ENCODE results near the gene KSR2. TPM values are rescaled to one million over a fixed set of nuclear protein-coding genes. Genes with fewer than 3 reads are reported as not detected.

The KSR2 gene
- total and polyA plus RNA-seq, 10 of the 15 experiments (the other 5 are each of a cell fraction or from before 2014, with no cell fraction given) = under 0.01 to 1.5 (median 0.01) TPM; not detected in 3

DNA sequence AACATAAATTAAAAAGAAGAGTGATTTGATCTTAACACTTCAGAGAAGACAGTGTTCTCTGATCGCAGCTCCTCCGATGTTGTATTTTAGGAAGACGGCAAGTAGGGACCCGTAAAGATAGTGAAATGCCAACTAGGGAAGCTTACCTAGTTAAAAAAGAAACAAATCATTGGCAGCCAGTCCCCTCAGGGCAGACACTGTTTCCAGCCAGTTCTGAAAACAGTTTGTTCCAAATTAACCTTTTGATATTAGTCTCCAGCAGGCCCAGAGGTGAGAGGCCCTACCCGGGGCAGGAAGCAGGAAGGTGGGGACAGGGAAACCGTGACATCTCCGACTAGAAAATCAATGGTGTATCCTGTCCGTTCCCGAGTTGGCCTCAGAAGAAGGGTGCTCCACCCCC lies 56.0 kb downstream of the KSR2 start:
- WGBS (ENCODE audit: insufficient coverage, insufficient replicate concordance, low lambda C conversion rate, missing lambda C conversion rate) = 41% methylated on average over 9 of the region's 9 CpGs

DNA sequence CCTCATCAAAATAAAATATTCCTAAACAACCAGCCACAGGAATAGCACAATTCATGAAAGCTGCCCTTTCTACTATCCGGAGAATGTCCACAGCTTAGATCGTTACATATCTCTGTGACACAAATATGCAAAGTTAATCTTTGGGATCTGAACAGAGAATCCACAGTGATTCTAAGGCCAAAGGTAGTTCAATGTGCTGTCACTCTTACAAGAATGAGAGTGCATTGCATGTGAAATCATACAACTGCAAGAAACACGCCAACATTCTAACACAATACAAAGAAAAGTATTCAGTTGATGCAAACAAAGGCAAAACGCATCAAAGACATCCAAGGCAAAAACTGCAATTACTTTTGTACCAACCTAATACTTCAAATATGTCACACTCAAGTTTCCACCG lies 60.4 kb downstream of the KSR2 start:
- ATAC-seq (no peak), FAIRE-seq (no peak), DNase-seq (ENCODE audit: low read depth, low spot score) (no peak)
- H3K4me2 ChIP-seq (ENCODE audit: control insufficient read depth, insufficient read depth) = no peak overlapping the region
- intact Hi-C loops (cut with micrococcal nuclease; ENCODE audit: unreplicated experiment) (no loop called here), in situ Hi-C loops (cut with MboI) (no loop called here)
- ChIA-PET SMC1A (ENCODE audit: uncharacterized antibody, unreplicated experiment) (interaction anchor here (0.8 kb wide), 1 partner anchor 11 kb away, joined by 3 read pairs; no protein-coding TSS in a partner anchor), RAD21 (ENCODE audit: unreplicated experiment) (no interaction called here), CTCF (no interaction called here), POLR2A (no interaction called here)
- TF ChIP-seq CHD4 (IDR thresholded peaks at IDR 0.05) (no peak), EZH2 (IDR thresholded peaks at IDR 0.05; ENCODE audit: borderline replicate concordance, control insufficient read depth, low read depth, low read length) (no peak), BCL11A (IDR thresholded peaks at IDR 0.05; ENCODE audit: low read depth, low read length) (no peak), CHD1 (IDR thresholded peaks at IDR 0.05; ENCODE audit: low read depth, low read length) (no peak)
- 40% methylated on average over 5 of the region's 5 CpGs for WGBS (ENCODE audit: insufficient coverage, insufficient replicate concordance, low lambda C conversion rate, missing lambda C conversion rate)
- H3K4me1 ChIP-seq (ENCODE audit: control insufficient read depth, insufficient read depth, low read length) = no peaks in the 10 kb centered on the region
- no peaks in the 10 kb centered on the region for H3K27me3 ChIP-seq (replicated peaks in 1 of 2; ENCODE audit: control insufficient read depth in 2 of 2, insufficient read depth in 2 of 2, low read length in 1 of 2)
- no peak overlapping the region for H3K9ac ChIP-seq (ENCODE audit: control insufficient read depth, insufficient read depth, low read length)
- peaks cover 3% of the 10 kb centered on the region; the same call in 2 of the 3 replicates for H3K9me3 ChIP-seq (replicated peaks; ENCODE audit: control insufficient read depth, insufficient read depth, low read length)
- no peaks in the 10 kb centered on the region for H4K20me1 ChIP-seq (ENCODE audit: control insufficient read depth, insufficient read depth)
- no peaks in the 10 kb centered on the region for H3K79me2 ChIP-seq (ENCODE audit: control insufficient read depth, insufficient read depth, low read length)
- no peak overlapping the region for H3K27ac ChIP-seq (ENCODE audit: control insufficient read depth, insufficient read depth)
- no peaks in the 10 kb centered on the region for H3K36me3 ChIP-seq (ENCODE audit: control insufficient read depth in 2 of 2, insufficient read depth in 2 of 2, low read length in 1 of 2)
- BruUV-seq (replicated peaks) = no TSS peak
- H2AFZ ChIP-seq (ENCODE audit: control insufficient read depth, low read depth, low read length) = no peak overlapping the region
- no peak overlapping the region for H3K4me3 ChIP-seq

More for the DNA sequence above, 56.0 kb downstream of the KSR2 start:
- no peak overlapping the region for H3K9ac ChIP-seq (ENCODE audit: control insufficient read depth, insufficient read depth, low read length)
- no peak overlapping the region for H3K4me3 ChIP-seq
- no peaks in the 10 kb centered on the region for H3K36me3 ChIP-seq (ENCODE audit: control insufficient read depth in 2 of 2, insufficient read depth in 2 of 2, low read length in 1 of 2)
- ATAC-seq (no peak), FAIRE-seq (no peak), DNase-seq (ENCODE audit: low read depth, low spot score) (no peak)
- H3K4me1 ChIP-seq (ENCODE audit: control insufficient read depth, insufficient read depth, low read length) = no peaks in the 10 kb centered on the region
- H3K27ac ChIP-seq (ENCODE audit: control insufficient read depth, insufficient read depth) = no peak overlapping the region
- intact Hi-C loops (cut with micrococcal nuclease; ENCODE audit: unreplicated experiment) (no loop called here), in situ Hi-C loops (cut with MboI) (no loop called here)
- POLR2A ChIA-PET = no interaction called here
- H3K79me2 ChIP-seq (ENCODE audit: control insufficient read depth, insufficient read depth, low read length) = no peaks in the 10 kb centered on the region
- no peaks in the 10 kb centered on the region; the same call in 2 of the 3 replicates for H3K9me3 ChIP-seq (replicated peaks; ENCODE audit: control insufficient read depth, insufficient read depth, low read length)
- H4K20me1 ChIP-seq (ENCODE audit: control insufficient read depth, insufficient read depth) = no peaks in the 10 kb centered on the region
- H3K4me2 ChIP-seq (ENCODE audit: control insufficient read depth, insufficient read depth) = no peak overlapping the region
- no TSS peak for BruUV-seq (replicated peaks)
- no peak overlapping the region for H2AFZ ChIP-seq (ENCODE audit: control insufficient read depth, low read depth, low read length)
- RAD21 ChIA-PET (ENCODE audit: unreplicated experiment) = interaction anchor here (0.6 kb wide), 1 partner anchor 127 kb away, joined by 3 read pairs; no protein-coding TSS in a partner anchor
- TF ChIP-seq FOXK2 (IDR thresholded peaks at IDR 0.05) = no peak
- no peaks in the 10 kb centered on the region for H3K27me3 ChIP-seq (replicated peaks in 1 of 2; ENCODE audit: control insufficient read depth in 2 of 2, insufficient read depth in 2 of 2, low read length in 1 of 2)
- SMC1A ChIA-PET (ENCODE audit: uncharacterized antibody, unreplicated experiment) = no interaction called here
- CTCF ChIA-PET = no interaction called here

Measured in GM12878 (cell line).